ENCODE results near the gene SPOUT1. TPM values are rescaled to one million over a fixed set of nuclear protein-coding genes. Genes with fewer than 3 reads are reported as not detected.
A peak's percentile ranks its signal among the peaks of the same experiment; 100 is the strongest.

The SPOUT1 gene
- total and polyA plus RNA-seq, 10 donors: 31.9 to 54.3 (median 40.1) TPM

DNA sequence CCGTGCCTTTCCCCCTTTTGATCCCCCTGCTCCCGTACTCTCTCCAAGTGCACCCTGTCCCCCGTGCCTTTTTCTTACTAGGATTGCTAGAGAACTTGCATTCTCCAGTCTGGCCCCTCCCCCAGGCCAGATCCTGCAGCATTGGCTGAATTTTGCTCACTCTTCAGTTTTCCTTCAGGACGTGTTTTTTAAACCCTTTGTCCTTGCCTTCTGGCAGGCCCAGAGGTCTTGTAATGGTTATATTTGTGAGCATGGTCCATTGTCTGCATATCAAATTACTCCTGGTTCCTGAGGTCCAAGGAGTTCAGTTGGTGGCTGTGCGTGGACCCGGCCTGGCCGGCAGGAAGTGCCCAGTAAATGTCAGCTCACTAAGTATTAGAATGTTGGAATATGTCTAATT lies 41.9 kb downstream of the SPOUT1 start:
- WGBS, 5 donors: 2 to 9% (median 5%) methylated on average over 7 of the region's 7 CpGs
- peak overlapping the region; percentile 51 to 99 (median 97) for H3K4me3 ChIP-seq
- H3K36me3 ChIP-seq: peaks cover 0 to 45% (median 24%) of the 10 kb centered on the region in 6 donors
- peak overlapping the region; percentile 69 to 92 (median 89) for H3K27ac ChIP-seq
- no peaks in the 10 kb centered on the region for H3K9me3 ChIP-seq
- H3K4me1 ChIP-seq: peaks cover 9 to 60% (median 26%) of the 10 kb centered on the region in 6 donors
- intact Hi-C loops (cut with DNase I; ENCODE audit: low total_unique reads): no loop called here
- no peak for DNase-seq
- H3K27me3 ChIP-seq (replicated peaks in 1 of 7): no peaks in the 10 kb centered on the region
- TF ChIP-seq POLR2A (IDR thresholded peaks at IDR 0.05) (no peak), POLR2AphosphoS5 (IDR thresholded peaks at IDR 0.05) (no peak)
- TF ChIP-seq, protein P1, sequence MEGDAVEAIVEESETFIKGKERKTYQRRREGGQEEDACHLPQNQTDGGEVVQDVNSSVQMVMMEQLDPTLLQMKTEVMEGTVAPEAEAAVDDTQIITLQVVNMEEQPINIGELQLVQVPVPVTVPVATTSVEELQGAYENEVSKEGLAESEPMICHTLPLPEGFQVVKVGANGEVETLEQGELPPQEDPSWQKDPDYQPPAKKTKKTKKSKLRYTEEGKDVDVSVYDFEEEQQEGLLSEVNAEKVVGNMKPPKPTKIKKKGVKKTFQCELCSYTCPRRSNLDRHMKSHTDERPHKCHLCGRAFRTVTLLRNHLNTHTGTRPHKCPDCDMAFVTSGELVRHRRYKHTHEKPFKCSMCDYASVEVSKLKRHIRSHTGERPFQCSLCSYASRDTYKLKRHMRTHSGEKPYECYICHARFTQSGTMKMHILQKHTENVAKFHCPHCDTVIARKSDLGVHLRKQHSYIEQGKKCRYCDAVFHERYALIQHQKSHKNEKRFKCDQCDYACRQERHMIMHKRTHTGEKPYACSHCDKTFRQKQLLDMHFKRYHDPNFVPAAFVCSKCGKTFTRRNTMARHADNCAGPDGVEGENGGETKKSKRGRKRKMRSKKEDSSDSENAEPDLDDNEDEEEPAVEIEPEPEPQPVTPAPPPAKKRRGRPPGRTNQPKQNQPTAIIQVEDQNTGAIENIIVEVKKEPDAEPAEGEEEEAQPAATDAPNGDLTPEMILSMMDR (IDR thresholded peaks at IDR 0.05 in 8 of 11, conservative IDR thresholded peaks at IDR 0.05 in 3 of 11): no peak

DNA sequence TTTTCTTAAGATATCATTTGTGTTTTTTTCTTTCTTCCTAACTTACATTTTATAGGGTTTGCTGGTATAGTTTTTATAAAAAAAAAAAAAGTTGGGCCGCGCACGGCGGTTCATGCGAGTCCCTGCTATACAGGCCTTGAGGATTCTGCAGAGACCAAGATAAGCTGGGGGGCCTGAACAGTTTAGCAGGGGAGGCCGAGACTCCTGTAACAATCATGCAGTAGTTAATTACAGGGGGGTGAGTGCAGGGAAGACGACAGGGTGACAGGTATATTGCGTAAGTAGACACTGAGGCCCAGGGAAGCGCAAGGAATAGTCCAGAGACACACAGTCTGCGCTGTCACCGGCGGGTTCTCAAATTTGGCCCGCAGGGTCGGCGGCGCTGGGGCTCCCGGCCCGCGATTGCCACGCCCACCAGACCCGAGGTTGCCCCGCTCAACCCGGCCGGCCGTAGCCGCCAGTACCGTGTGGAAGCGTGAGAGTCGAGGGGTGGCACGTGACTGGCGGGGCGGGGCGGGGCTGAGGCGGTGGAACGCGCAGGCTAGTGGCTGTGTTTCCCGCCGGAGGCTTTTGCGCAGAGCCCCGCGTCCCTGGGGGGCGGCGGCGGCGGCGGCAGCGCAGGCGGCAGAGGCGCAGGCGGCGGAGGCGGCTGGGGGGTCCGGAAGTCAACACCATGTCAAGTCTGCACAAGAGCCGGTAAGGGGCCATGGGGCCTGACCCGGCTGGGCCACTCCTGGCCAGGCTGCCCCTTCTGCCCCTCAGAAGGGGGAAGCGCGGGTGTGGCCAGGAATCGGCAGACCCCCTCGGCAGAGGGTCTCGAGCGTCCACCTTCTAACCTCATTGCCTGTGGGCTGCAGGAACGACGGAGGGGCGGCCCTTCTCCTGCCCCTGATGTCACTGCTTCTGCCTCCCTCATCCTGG lies 42.7 kb downstream of the SPOUT1 start, which contains the start of gene TBC1D13:
Gene TBC1D13 (plus strand): TSS at position 573 of the 921 bp plus-strand sequence. CDS start 101 bp downstream, at position 674.
- Histone ChIP-seq H3K36me3 (peaks cover 0 to 38% (median 17%) of the 10 kb centered on the region in 6 donors), H3K4me3 (peak within 1 kb of the TSS; percentile 51 to 99 (median 97)), H3K4me1 (peaks cover 9 to 60% (median 26%) of the 10 kb centered on the region in 6 donors), H3K27ac (peak within 1 kb of the TSS; percentile 69 to 92 (median 89)), H3K9me3 (peaks cover 0 to 5% (median under 1%) of the 10 kb centered on the region in 8 donors), H3K27me3 (replicated peaks in 1 of 7) (no peaks in the 10 kb centered on the region)
- TF ChIP-seq POLR2A (IDR thresholded peaks at IDR 0.05) (peak in 1 of 3 donors; percentile 47), POLR2AphosphoS5 (IDR thresholded peaks at IDR 0.05) (peak; percentile 89 to 93 (median 91))
- TF ChIP-seq, protein P1 (IDR thresholded peaks at IDR 0.05 in 8 of 11, conservative IDR thresholded peaks at IDR 0.05 in 3 of 11): peak in 3 of 11 experiments; percentile 10 to 34 (median 21)
- WGBS, 5 donors: 7 to 17% (median 8%) methylated on average over 27 to 64 of the region's 64 CpGs
- peak; percentile 97 for DNase-seq
- intact Hi-C loops (cut with DNase I; ENCODE audit: low total_unique reads): no loop called here

DNA sequence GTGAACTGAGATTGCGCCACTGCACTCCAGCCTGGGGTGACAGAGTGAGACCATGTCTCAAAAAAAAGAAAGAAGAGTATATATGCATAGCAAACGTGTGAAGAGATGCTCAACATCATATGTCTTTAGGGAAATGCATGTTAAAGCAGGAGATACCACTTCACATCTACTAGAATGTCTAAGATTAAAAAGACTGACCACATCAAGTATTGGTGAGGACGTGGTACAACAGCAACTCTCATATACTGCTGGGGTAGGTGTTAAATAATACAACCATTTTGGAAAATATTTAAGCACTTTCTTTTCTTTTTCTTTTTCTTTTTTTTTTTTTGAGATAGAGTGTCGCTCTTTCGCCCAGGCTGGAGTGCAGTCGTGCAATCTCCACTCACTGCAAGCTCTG lies 44.2 kb downstream of the SPOUT1 start:
- Histone ChIP-seq H3K9me3 (peaks cover 0 to 11% (median 6%) of the 10 kb centered on the region in 8 donors), H3K27me3 (replicated peaks in 1 of 7) (no peaks in the 10 kb centered on the region), H3K27ac (no peak overlapping the region), H3K4me3 (no peak overlapping the region), H3K36me3 (peaks cover 0 to 23% (median 3%) of the 10 kb centered on the region in 6 donors), H3K4me1 (peaks cover 9 to 58% (median 25%) of the 10 kb centered on the region in 6 donors)
- no peak for DNase-seq
- WGBS, 5 donors: 91 to 96% (median 93%) methylated on average over 6 of the region's 6 CpGs
- TF ChIP-seq POLR2A (IDR thresholded peaks at IDR 0.05): no peak
- no peak for TF ChIP-seq POLR2AphosphoS5 (IDR thresholded peaks at IDR 0.05)
- TF ChIP-seq, protein P1 (IDR thresholded peaks at IDR 0.05 in 8 of 11, conservative IDR thresholded peaks at IDR 0.05 in 3 of 11): no peak
- intact Hi-C loops (cut with DNase I; ENCODE audit: low total_unique reads): no loop called here

DNA sequence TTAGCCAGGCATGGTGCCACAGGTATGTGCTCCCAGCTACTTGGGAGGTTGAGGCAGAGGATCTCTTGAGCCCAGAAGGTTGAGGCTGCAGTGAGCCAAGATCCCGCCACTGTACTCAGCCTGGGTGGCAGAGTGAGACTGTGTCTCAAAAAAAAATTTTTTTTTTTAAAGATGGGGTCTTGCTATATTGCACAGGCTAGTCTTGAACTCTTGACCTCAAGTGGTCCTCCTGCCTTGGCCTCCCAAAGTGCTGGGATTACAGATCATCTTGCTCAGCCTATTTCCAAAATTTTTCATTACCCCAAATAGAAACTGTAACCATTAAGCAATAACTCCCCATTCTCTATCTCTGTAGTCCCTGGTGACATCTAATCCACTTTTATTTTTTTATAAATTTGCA lies 46.9 kb downstream of the SPOUT1 start:
- H3K4me3 ChIP-seq: no peak overlapping the region
- H3K9me3 ChIP-seq: peaks cover 0 to 11% (median 6%) of the 10 kb centered on the region in 8 donors
- no peaks in the 10 kb centered on the region for H3K27me3 ChIP-seq (replicated peaks in 1 of 7)
- intact Hi-C loops (cut with DNase I; ENCODE audit: low total_unique reads): no loop called here
- no peaks in the 10 kb centered on the region for H3K36me3 ChIP-seq
- no peak overlapping the region for H3K27ac ChIP-seq
- DNase-seq: no peak
- peaks cover under 1 to 31% (median 6%) of the 10 kb centered on the region in 6 donors for H3K4me1 ChIP-seq
- TF ChIP-seq POLR2A (IDR thresholded peaks at IDR 0.05) (no peak), POLR2AphosphoS5 (IDR thresholded peaks at IDR 0.05) (no peak)
- TF ChIP-seq, protein P1 (IDR thresholded peaks at IDR 0.05 in 8 of 11, conservative IDR thresholded peaks at IDR 0.05 in 3 of 11): no peak
- 81 to 95% (median 92%) methylated on average over 1 of the region's 1 CpG for WGBS, 5 donors
